NCI-H1092 (cell line): ENCODE data around the gene OXCT1.
"Not testable (repeated sequence)": the region's sequence is repeated elsewhere in the genome, so short reads cannot be mapped to it uniquely, and the experiment has no call there.

Experiments used
- DNase-seq: peaks from one replicate; lab custom pipeline; 2025; lab: John Stamatoyannopoulos, UW

OXCT1 gene

DNA sequence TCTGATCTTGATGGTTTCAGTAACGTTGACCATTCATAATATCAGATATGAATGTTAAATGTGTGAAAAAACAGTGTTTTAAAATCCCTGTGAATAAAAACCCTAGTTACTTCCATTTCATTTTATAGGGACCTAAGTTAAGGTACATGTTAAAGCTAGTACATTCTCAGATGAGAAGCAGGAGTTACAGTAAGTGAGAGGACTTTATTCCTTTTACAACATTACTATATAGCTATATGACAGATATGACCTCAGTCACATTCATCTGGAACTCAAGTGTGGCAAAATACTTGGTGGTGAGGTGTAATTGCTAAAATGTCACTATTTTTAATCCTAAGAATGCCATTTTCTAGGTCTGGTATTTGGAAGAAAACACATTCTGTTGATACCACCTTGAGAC, 96.4 kb downstream of the OXCT1 start:
- no peak for DNase-seq

- DNase-seq = no peak
These were observed 97.3 kb downstream of the OXCT1 start for GRCh38 chr5:41772785-41773442.

DNA sequence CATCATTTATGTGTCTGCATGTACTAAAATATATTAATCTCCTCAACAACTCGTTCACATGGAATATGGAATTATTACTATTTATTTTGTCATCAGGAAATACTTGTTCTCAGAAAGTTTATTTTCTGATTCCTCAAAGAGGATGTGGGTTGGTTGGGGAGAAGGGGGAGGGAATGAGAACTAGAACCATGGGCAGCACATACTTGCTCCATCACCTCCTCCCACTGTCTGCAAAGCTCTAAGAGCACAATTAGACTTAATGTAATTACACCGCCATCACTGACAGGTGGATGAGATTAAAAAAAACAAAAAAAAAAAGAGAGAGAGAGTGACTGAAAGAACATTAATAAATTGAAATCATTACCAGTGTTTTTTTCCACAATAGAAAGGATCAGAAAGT, 98.2 kb downstream of the OXCT1 start:
- DNase-seq = no peak

- DNase-seq = no peak
These were observed 99.4 kb downstream of the OXCT1 start for GRCh38 chr5:41770799-41771198.

GRCh38 chr5:41768692-41769091, 101.5 kb downstream of the OXCT1 start:
- DNase-seq = no peak

DNA sequence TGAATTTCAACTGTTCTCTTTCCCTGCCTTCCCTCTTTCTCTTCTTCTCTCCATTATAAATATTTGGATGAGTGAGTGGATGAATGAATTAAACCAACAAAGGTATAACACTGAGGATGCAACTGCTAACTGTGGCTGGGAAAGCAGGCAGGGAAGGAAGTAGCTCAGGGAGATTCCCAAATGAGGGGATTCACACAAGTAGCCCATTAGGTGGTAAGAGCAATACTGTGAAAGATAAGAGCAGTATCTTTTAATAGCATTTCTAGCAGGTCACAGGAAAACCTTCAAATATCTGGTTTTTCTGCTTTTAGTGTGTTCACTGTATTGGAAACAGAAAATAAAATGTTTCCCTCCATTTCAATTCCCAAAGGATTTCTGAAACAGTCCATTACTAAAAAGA, 105.6 kb downstream of the OXCT1 start:
- DNase-seq = no peak

DNA sequence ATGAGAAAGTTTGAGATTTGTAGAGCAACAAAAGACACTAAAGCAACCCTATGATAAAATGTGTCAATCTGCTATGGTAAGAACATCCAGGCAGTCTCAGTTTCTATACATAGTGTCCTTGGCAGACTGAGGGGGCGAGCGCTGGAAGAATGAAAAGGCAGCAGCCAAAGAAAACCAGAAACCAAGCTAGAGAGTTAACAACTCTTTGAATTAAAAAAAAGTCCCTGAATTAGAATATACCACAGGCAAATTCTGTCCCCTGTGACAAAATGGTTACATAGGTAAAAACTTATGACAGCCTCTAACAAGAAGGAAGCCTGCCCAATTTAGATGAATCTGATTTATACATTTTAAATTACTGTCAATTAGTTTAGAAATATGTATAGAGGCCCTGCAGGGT, 106.7 kb downstream of the OXCT1 start:
- no peak for DNase-seq

GRCh38 chr5:41763081-41763480, 107.1 kb downstream of the OXCT1 start:
- DNase-seq = no peak

- DNase-seq = no peak
These were observed 107.8 kb downstream of the OXCT1 start for GRCh38 chr5:41762426-41762825.

DNA sequence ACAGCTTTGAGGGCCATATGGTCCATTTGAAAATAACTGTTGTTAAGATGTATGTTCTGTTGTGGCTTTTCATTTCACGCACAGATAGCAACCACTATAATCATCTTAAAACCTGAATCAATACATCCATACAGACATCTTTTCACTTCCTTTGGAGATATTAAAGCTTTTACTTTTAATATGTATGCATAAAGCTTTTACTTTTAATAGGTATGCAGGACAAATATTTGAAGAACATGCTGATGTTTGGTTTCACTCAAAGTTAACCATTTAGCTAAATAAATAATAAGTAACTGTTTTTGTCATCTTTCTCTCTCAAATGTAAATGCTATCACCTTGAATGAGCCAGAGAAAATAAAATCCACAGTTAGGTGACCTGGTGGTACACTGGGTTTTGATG, 108.6 kb downstream of the OXCT1 start:
- DNase-seq = no peak

DNA sequence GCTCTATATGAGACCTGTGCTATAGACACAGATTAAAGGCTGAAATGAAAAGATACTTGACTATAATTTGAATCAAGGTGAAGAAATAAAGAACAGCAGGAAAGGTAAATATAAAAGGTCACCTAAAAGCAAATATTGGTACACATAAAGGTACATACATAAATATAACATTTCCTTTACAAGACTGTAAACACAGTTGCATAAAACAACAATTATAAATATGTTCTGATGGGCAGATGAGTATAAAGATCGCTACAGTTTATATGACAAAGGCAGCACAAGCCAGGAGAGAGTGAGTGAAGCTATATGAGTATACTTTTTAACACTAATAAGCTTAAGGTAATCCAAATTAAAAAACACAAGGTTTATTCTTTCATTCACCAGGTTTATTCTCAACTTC, 114.5 kb downstream of the OXCT1 start:
- no peak for DNase-seq

DNA sequence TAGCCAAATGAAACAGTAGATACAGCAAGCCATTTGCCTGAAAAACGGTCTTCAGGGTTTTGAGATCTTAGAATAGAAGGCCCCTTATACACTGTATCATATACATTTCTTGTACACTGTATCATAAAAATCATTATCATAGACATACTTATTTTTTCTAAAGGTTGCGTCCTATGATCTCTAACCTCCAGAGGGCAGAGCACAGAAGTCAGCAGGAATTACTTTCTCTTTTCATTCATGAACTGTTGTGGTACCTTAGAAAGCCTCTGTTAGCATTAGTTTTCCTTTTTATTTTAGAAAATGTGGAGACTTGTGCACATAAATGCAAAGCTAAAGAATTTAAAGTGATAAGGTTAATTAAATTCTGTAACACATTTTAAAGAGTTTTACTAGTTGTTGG, 115.4 kb downstream of the OXCT1 start:
- no peak for DNase-seq

GRCh38 chr5:41751867-41752266, 118.4 kb downstream of the OXCT1 start:
- no peak for DNase-seq

DNA sequence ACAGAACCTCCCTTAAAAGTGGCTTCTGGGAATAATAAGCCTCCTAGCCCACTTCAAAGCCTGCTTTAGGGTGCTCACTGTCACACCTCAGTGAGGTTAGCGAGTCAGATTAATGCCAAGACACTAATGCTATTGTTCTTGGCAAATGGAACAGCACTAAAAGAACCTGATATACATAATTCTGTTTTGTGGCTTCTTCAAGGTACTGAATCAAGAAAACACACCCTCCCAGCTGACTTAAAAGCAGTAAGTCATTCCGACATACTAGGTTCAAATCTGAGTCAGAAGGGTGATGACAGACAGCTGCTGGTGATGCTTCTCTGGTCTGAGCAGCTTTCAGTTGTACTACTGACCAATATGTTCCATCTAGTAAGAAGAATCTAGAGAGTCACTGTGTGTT, 121.6 kb downstream of the OXCT1 start:
- no peak for DNase-seq

- DNase-seq = no peak
These were observed 122.5 kb downstream of the OXCT1 start for GRCh38 chr5:41747708-41748107.

DNA sequence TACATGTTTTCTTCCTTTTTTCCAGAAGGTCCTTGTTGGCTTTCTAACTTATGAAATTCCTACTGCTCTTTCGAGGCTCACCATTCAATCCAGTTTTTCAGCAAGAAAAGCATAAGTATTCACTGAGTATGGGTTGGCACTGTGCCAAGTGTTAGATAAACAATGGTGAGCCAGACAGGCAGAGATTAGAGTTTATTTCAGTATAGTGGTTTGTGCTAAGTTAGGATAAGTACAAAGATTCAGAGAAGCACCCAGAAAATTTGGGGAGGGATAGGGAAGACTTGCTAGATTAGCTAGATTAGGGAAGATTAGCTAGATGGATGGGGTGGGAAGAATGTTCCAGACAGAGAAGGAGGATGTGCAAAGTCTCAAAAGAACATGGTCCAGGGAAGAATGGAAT, 122.9 kb downstream of the OXCT1 start:
- no peak for DNase-seq

- not testable (repeated sequence) for DNase-seq
These were observed 127.6 kb downstream of the OXCT1 start for GRCh38 chr5:41742608-41743007.

DNA sequence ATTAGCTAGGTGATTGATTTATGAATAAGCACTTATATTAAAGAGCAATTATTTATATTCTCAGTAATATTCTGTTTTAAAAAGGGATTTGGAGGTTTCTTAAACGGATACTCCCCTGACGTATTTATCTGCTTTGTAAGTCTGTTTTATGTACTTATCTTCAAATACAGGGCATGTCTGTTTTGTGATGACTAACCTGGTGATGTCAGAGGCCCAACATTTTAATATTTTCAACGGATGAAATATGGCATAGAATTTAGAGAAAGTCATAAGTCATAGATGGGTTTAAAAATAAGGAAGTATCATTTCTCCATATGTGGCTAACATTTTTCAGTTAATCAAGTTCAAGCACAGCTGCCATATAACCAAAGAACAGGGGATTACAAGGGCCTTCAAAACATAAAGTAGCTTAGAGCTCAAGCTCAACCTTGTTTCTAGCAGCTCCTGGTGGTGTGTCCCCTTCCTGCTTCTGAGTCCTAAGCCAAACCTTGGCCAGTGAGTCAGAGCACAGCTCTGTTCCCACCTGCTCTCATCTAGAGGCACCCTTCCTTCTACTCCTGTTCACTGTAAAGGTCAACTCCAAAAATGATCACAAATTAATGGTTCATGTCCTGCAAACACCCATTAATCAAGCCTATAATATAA, 131.4 kb downstream of the OXCT1 start:
- DNase-seq = no peak

GRCh38 chr5:41736641-41737040, 133.6 kb downstream of the OXCT1 start:
- no peak for DNase-seq

DNA sequence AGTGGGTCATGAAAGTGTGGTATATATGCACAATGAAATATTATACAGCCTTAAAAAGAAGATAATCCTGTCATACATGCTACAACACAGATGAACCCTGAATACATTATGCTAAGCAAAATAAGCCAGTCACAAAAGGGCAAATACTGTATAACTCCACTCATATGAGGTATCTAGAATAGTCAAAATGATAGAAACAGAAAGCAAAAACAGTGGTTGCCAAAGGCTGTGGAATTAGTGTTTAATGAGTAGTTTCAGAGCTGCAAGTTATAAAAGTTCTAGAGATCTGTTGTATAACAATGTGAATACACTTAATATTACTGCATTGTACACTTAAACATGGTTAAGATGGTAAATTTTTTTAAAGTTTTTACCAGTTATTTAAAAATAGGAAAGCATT, 135.0 kb downstream of the OXCT1 start:
- no peak for DNase-seq

- not testable (repeated sequence) for DNase-seq
These were observed 140.8 kb downstream of the OXCT1 start for GRCh38 chr5:41729381-41729780.

- no peak for DNase-seq
These were observed 141.9 kb downstream of the OXCT1 start for GRCh38 chr5:41728281-41728680.

GRCh38 chr5:41722359-41722950, 147.8 kb downstream of the OXCT1 start:
- no peak for DNase-seq

GRCh38 chr5:41721516-41721915, 148.7 kb downstream of the OXCT1 start:
- DNase-seq = no peak
